ENCODE data around the gene PPP4R2.

GRCh38 chr3:72969766-72970165 is 26.8 kb upstream of the PPP4R2 start:
- no peak for TF ChIP-seq GATA2 (IDR thresholded peaks at IDR 0.05; ENCODE audit: low read depth, low read length)
- TF ChIP-seq GATA3 (IDR thresholded peaks at IDR 0.05; ENCODE audit: low read depth, low read length), result no peak

Measured in SH-SY5Y (cell line).